MM.1S (cell line): ENCODE results near the gene LINGO1.

Source experiments
- DNase-seq: peaks from one replicate; pipeline ENCODE4 v3.0.0-alpha.2; 2015
- H2AFZ ChIP-seq: fragments of 300-600 bp; sonication (generic); 2 replicates; pipeline ENCODE4 v1.6.0; 2016; ENCODE audit warnings: antibody characterized with exemption, low read length
- H3F3A ChIP-seq: fragments of 300-600 bp; sonication (generic); 2 replicates; pipeline ENCODE4 v1.6.1; 2016; ENCODE audit warnings: mild to moderate bottlenecking, antibody characterized with exemption, low read length, moderate library complexity, mixed read lengths; ENCODE audit not compliant: insufficient read depth
- H3K27ac ChIP-seq: fragments of 300-600 bp; sonication (generic); 2 replicates; pipeline ENCODE4 v1.5.1; 2016; ENCODE audit warnings: mild to moderate bottlenecking, low read length
- H3K27me3 ChIP-seq: fragments of 300-600 bp; sonication (generic); replicated peaks from 2 replicates; pipeline ENCODE4 v1.6.0; 2016; ENCODE audit warnings: low read length; ENCODE audit not compliant: insufficient read depth
- H3K36me3 ChIP-seq: fragments of 300-600 bp; sonication (generic); replicated peaks from 2 replicates; pipeline ENCODE4 v1.6.1; 2016; ENCODE audit warnings: mild to moderate bottlenecking, low read length, mixed read lengths; ENCODE audit not compliant: insufficient read depth
- H3K4me1 ChIP-seq: fragments of 300-600 bp; sonication (generic); 2 replicates; pipeline ENCODE4 v1.6.1; 2016; ENCODE audit warnings: low read length, mixed read lengths
- H3K4me2 ChIP-seq: fragments of 300-600 bp; sonication (generic); 2 replicates; pipeline ENCODE4 v1.6.0; 2016; ENCODE audit warnings: low read depth, low read length
- H3K4me3 ChIP-seq: fragments of 300-600 bp; sonication (generic); 2 replicates; pipeline ENCODE4 v1.5.1; 2016; ENCODE audit warnings: low read length, mixed read lengths
- H3K79me2 ChIP-seq: fragments of 300-600 bp; sonication (generic); 2 replicates; pipeline ENCODE4 v1.6.1; 2016; ENCODE audit warnings: mixed run types, low read length, mixed read lengths
- H3K9ac ChIP-seq: fragments of 300-600 bp; sonication (generic); 2 replicates; pipeline ENCODE4 v1.6.1; 2016; ENCODE audit warnings: low read length, mixed read lengths
- H3K9me2 ChIP-seq: fragments of 300-600 bp; sonication (generic); replicated peaks from 2 replicates; pipeline ENCODE4 v1.6.1; 2016; ENCODE audit warnings: mild to moderate bottlenecking, low read length, mixed read lengths; ENCODE audit not compliant: insufficient read depth
- H3K9me3 ChIP-seq: fragments of 300-600 bp; sonication (generic); replicated peaks from 2 replicates; pipeline ENCODE4 v1.6.1; 2016; ENCODE audit warnings: mild to moderate bottlenecking, low read length, mixed read lengths; ENCODE audit not compliant: insufficient read depth
- H4K20me1 ChIP-seq: fragments of 300-600 bp; sonication (generic); 2 replicates; pipeline ENCODE4 v1.6.1; 2016; ENCODE audit warnings: mild to moderate bottlenecking, low read length, moderate library complexity, mixed read lengths; ENCODE audit not compliant: insufficient read depth
- CTCF ChIP-seq: fragments of 300-600 bp; sonication (generic); IDR thresholded peaks from 2 replicates; pipeline ENCODE4 v1.5.1; 2016; ENCODE audit warnings: antibody characterized with exemption, low read length, mixed read lengths
- EZH2 ChIP-seq: fragments of 300-600 bp; sonication (generic); optimal IDR thresholded peaks from 2 replicates; pipeline ENCODE3; 2017; ENCODE audit warnings: low read depth, mild to moderate bottlenecking, antibody characterized with exemption, low read length, mixed read lengths
- EZH2phosphoT487 ChIP-seq: fragments of 300-600 bp; sonication (generic); IDR thresholded peaks from 2 replicates; pipeline ENCODE4 v1.6.1; 2018; ENCODE audit warnings: antibody characterized with exemption, low read length

The LINGO1 gene

DNA sequence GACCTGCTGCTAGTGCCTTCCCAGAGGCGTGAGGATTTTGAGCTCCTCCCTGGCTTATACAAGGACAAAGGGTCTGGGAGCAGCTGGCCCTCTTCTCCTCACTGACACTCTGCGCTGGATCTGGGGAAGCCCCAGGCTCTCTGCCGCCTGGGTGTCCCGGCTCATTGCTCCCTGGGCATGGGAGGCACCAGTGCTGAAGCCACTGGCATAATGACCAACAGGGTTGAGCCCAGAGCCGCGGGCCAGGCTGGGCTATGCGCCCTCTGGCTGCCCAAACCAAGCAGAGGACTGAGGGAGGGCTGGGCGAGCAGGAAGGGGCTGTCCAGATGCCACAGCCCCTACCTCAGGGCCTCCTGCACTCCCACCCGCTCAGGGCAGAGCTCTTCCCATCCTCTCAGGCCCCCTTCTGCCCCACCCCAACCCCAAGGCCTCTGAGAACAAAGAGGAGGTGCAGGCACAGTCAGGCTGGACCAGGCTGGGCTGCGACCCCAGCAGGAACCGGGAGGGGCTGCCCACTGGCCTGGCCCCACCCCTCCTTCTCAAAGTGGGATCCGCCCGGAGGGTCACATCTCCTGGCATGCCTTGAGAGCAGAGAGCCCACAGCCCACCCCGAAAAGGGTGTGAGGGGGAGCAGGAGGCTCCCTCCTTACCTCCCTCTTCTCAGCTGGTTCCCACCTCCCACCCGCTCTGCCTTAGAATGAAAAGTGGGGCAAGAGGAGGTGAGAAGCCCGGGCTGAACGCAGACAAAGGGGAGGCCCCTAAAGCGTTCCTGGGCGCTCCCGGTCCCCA, 1.6 kb downstream of the LINGO1 start:
- H3K36me3 ChIP-seq: no peaks in the 10 kb centered on the region
- H3K79me2 ChIP-seq: no peaks in the 10 kb centered on the region
- DNase-seq: no peak
- H3F3A ChIP-seq: no peaks in the 10 kb centered on the region
- TF ChIP-seq EZH2 (no peak), EZH2phosphoT487 (no peak), CTCF (no peak)
- H3K4me1 ChIP-seq: no peaks in the 10 kb centered on the region
- H3K9me2 ChIP-seq: no peaks in the 10 kb centered on the region
- no peaks in the 10 kb centered on the region for H3K9me3 ChIP-seq
- no peaks in the 10 kb centered on the region for H4K20me1 ChIP-seq
- H3K4me3 ChIP-seq: no peak overlapping the region
- H3K27ac ChIP-seq: no peak overlapping the region
- no peak overlapping the region for H3K4me2 ChIP-seq
- no peak overlapping the region for H3K9ac ChIP-seq
- H3K27me3 ChIP-seq: peaks cover 70% of the 10 kb centered on the region
- no peak overlapping the region for H2AFZ ChIP-seq

GRCh38 chr15:77630056-77630455, 2.7 kb downstream of the LINGO1 start:
- Histone ChIP-seq H3K4me1 (no peaks in the 10 kb centered on the region), H3K4me3 (no peak overlapping the region), H3K9me2 (no peaks in the 10 kb centered on the region), H3K27me3 (peaks cover 63% of the 10 kb centered on the region), H3K79me2 (no peaks in the 10 kb centered on the region), H3K9me3 (no peaks in the 10 kb centered on the region), H2AFZ (no peak overlapping the region), H3K9ac (no peak overlapping the region), H3F3A (no peaks in the 10 kb centered on the region), H3K36me3 (no peaks in the 10 kb centered on the region), H3K27ac (no peak overlapping the region), H3K4me2 (no peak overlapping the region), H4K20me1 (no peaks in the 10 kb centered on the region)
- TF ChIP-seq CTCF: no peak
- TF ChIP-seq EZH2: no peak
- TF ChIP-seq EZH2phosphoT487: no peak
- no peak for DNase-seq

GRCh38 chr15:77629070-77630030, 3.4 kb downstream of the LINGO1 start:
- TF ChIP-seq EZH2phosphoT487 (no peak), EZH2 (no peak), CTCF (no peak)
- Histone ChIP-seq H3K4me3 (no peak overlapping the region), H3K27me3 (peaks cover 60% of the 10 kb centered on the region)

More at GRCh38 chr15:77629070-77630030, 3.4 kb downstream of the LINGO1 start:
- Histone ChIP-seq H3K4me2 (no peak overlapping the region), H3F3A (no peaks in the 10 kb centered on the region), H2AFZ (no peak overlapping the region), H3K27ac (no peak overlapping the region), H3K9ac (no peak overlapping the region), H3K79me2 (no peaks in the 10 kb centered on the region), H3K9me2 (no peaks in the 10 kb centered on the region), H3K9me3 (no peaks in the 10 kb centered on the region), H4K20me1 (no peaks in the 10 kb centered on the region), H3K4me1 (no peaks in the 10 kb centered on the region), H3K36me3 (no peaks in the 10 kb centered on the region)
- DNase-seq: no peak
